NB4 (cell line): ENCODE data around the gene HSD17B1.

Source experiments
- CTCF ChIP-seq: IDR thresholded peaks from one replicate; pipeline ENCODE4 v1.5.1; 2012; ENCODE audit warnings: low read depth, low read length
- MAX ChIP-seq: IDR thresholded peaks from 2 replicates; pipeline ENCODE4 v1.6.1; 2011; ENCODE audit warnings: low read depth, low read length
- MYC ChIP-seq: IDR thresholded peaks from 2 replicates; pipeline ENCODE4 v1.6.1; 2011; ENCODE audit warnings: low read depth, low read length
- POLR2A ChIP-seq: IDR thresholded peaks from 2 replicates; pipeline ENCODE4 v1.6.1; 2011; ENCODE audit warnings: mild to moderate bottlenecking; ENCODE audit not compliant: insufficient read length; ENCODE audit errors: extremely low read depth

DNA sequence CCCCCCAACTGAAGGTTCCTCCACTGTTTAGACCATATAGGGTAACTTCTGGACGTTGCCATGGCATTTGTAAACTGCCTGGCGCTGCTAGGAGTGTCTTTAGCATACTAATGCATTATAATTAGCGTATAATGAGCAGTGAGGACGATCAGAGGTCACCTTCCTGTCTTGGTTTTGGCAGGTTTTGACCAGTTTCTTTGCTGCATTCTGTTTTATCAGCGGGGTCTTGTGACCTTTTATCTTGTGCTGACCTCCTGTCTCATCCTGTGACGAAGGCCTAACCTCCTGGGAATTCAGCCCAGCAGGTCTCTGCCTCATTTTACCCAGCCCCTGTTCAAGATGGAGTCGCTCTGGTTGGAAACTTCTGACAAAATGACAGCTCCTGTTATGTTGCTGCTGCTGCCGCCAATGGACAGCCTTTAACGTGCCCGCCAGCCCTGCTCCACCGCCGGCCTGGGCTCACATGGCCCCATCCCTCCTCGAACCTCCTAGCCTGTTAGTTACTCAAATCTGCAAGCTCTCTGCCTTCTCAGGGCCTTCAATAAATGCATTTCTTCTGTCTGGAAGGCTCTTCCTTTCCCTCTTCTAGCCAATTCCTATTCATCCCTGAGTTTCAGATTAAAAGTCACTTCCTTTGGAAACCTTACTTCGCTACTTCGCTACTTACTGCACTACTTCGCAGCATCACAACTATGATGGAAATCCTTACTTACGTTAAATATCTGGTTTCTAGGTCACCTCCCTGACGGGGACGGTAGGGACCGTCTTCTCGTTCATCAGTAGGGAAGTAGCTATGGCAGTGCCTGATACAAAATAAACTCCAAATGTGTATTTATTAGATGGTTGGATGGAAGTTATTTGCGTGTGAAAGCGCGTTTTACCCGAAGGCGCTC is 17.3 kb upstream of the HSD17B1 start:
- no peak for TF ChIP-seq CTCF
- TF ChIP-seq MAX: no peak
- TF ChIP-seq MYC: no peak
- TF ChIP-seq POLR2A: no peak
